Tibial nerve (tissue), 3 donors: ENCODE data around the gene LPXN.

Experiments
- POLR2A ChIP-seq, 2 donors: fragments of 450-650 bp; IDR thresholded peaks; one replicate each; pipeline ENCODE4 v1.6.1; 2017; ENCODE audit warnings: antibody characterized with exemption in 2 of 2, mild to moderate bottlenecking in 2 of 2, moderate library complexity in 2 of 2
- TF ChIP-seq, protein P1 (sequence below), 5 experiments: fragments of 200-600 bp in 3 of 5; fragments of 450-650 bp in 2 of 5; sonication (generic) in 3 of 5; IDR thresholded peaks; one replicate each; pipeline ENCODE4 v1.5.1; 2016 to 2019; ENCODE audit warnings: antibody characterized with exemption in 5 of 5, mild to moderate bottlenecking in 3 of 5, moderate library complexity in 2 of 5

DNA sequence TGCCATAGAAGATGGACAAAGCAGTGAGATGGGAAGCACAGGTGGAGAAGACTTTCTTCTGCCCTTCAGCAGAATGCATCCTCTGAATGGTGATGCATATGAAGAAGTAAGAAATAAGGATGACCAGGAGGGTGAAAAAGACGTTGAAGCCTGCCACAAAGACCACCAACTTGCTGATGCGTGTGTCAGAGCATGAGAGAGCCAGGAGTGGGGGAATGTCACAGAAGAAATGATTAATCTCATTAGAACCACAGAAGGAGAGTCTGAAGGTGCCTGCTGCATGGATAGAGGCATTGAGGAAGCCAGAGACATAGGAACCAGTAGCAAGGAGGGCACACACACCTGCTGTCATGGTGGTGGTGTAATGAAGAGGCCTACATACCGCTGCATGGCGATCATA is 68.3 kb downstream of the LPXN start:
- TF ChIP-seq POLR2A (IDR thresholded peaks at IDR 0.05), result no peak
- TF ChIP-seq, protein P1, sequence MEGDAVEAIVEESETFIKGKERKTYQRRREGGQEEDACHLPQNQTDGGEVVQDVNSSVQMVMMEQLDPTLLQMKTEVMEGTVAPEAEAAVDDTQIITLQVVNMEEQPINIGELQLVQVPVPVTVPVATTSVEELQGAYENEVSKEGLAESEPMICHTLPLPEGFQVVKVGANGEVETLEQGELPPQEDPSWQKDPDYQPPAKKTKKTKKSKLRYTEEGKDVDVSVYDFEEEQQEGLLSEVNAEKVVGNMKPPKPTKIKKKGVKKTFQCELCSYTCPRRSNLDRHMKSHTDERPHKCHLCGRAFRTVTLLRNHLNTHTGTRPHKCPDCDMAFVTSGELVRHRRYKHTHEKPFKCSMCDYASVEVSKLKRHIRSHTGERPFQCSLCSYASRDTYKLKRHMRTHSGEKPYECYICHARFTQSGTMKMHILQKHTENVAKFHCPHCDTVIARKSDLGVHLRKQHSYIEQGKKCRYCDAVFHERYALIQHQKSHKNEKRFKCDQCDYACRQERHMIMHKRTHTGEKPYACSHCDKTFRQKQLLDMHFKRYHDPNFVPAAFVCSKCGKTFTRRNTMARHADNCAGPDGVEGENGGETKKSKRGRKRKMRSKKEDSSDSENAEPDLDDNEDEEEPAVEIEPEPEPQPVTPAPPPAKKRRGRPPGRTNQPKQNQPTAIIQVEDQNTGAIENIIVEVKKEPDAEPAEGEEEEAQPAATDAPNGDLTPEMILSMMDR (IDR thresholded peaks at IDR 0.05), result no peak
